Mesendoderm (in vitro differentiated cells): ENCODE measurements around the gene KCNAB1.
"Not testable (repeated sequence)": the region's sequence is repeated elsewhere in the genome, so short reads cannot be mapped to it uniquely, and the experiment has no call there.

Experiments used
- DNase-seq: peaks from one replicate; pipeline ENCODE4 v3.0.0; 2013
- H2AK5ac ChIP-seq: 2 replicates; pipeline ENCODE4 v1.6.1; 2013; ENCODE audit warnings: low read length, inconsistent platforms
- H2BK120ac ChIP-seq: 2 replicates; pipeline ENCODE4 v1.6.1; 2013; ENCODE audit warnings: low read depth, mild to moderate bottlenecking, low read length, moderate library complexity, mixed read lengths
- H2BK15ac ChIP-seq: replicated peaks from 2 replicates; pipeline ENCODE4 v1.6.1; 2013; ENCODE audit warnings: low read depth, mild to moderate bottlenecking, moderate library complexity
- H2BK5ac ChIP-seq: 2 replicates; pipeline ENCODE4 v1.6.1; 2013; ENCODE audit warnings: low read length, inconsistent platforms
- H3K18ac ChIP-seq: 2 replicates; pipeline ENCODE4 v1.6.1; 2013; ENCODE audit warnings: mild to moderate bottlenecking, low read length, mixed read lengths
- H3K23ac ChIP-seq: one replicate; pipeline ENCODE4 v1.6.1; 2013; ENCODE audit warnings: low read length
- H3K27ac ChIP-seq: 2 replicates; pipeline ENCODE4 v1.5.1; 2013; ENCODE audit warnings: low read depth, mild to moderate bottlenecking, inconsistent platforms, low read length, moderate library complexity
- H3K27me3 ChIP-seq: 2 replicates; pipeline ENCODE4 v1.6.1; 2013; ENCODE audit warnings: low read length, control low read depth, mild to moderate bottlenecking, inconsistent platforms; ENCODE audit not compliant: insufficient read depth, poor library complexity
- H3K36me3 ChIP-seq: 2 replicates; pipeline ENCODE4 v1.6.1; 2013; ENCODE audit warnings: low read length, inconsistent platforms; ENCODE audit not compliant: control insufficient read depth, insufficient read depth
- H3K4ac ChIP-seq: one replicate; pipeline ENCODE4 v1.6.1; 2013; ENCODE audit warnings: low read depth, mild to moderate bottlenecking, low read length, moderate library complexity
- H3K4me1 ChIP-seq: 2 replicates; pipeline ENCODE4 v1.6.1; 2013; ENCODE audit warnings: low read depth, low read length, inconsistent platforms; ENCODE audit not compliant: control insufficient read depth
- H3K4me2 ChIP-seq: 2 replicates; pipeline ENCODE4 v1.6.1; 2013; ENCODE audit warnings: low read length
- H3K4me3 ChIP-seq: 2 replicates; pipeline ENCODE4 v1.5.1; 2013; ENCODE audit warnings: mild to moderate bottlenecking, low read length
- H3K56ac ChIP-seq: one replicate; pipeline ENCODE4 v1.6.1; 2013; ENCODE audit warnings: low read length
- H3K79me1 ChIP-seq: 2 replicates; pipeline ENCODE4 v1.6.1; 2013; ENCODE audit warnings: low read length, inconsistent platforms
- H3K79me2 ChIP-seq: 2 replicates; pipeline ENCODE4 v1.6.1; 2013; ENCODE audit warnings: mild to moderate bottlenecking, low read length; ENCODE audit not compliant: control insufficient read depth, insufficient read depth
- H3K9ac ChIP-seq: 2 replicates; pipeline ENCODE4 v1.6.1; 2013; ENCODE audit warnings: low read length, inconsistent platforms
- H4K5ac ChIP-seq: one replicate; pipeline ENCODE4 v1.6.1; 2013; ENCODE audit warnings: low read length
- H4K8ac ChIP-seq: one replicate; pipeline ENCODE4 v1.6.1; 2013; ENCODE audit warnings: low read depth, mild to moderate bottlenecking, control low read depth, low read length, moderate library complexity
- WGBS: extraction: QIAGEN DNeasy Blood & Tissue Kit; methylation state at CpG from one replicate; pipeline ENCODE4 v1.1.7; 2013; ENCODE audit warnings: low lambda C conversion rate, missing lambda C conversion rate; ENCODE audit not compliant: insufficient coverage; ENCODE audit errors: extremely low coverage; 5-methylcytosine and 5-hydroxymethylcytosine counted together

The KCNAB1 gene

DNA sequence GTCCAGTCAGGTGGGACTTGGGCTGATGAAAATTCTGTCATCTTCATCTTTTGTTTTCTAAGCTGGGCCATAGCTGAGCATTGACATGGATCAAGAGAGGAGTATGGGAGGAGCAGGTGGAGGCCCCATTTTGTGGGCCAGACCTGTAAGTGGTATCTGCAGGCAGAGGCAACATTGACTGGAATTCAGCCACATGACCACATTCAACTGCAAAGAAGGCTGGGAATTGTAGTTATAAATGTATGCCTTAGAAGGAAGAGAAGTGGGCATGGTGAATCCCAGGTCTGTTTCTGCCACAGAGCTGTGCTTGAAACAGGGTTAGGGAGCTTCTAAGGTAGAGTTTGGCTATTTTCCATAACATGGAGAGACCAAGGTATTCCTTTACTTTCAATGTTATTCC, 11.4 kb downstream of the KCNAB1 start:
- Histone ChIP-seq H3K4me3 (no peak overlapping the region), H3K27me3 (no peaks in the 10 kb centered on the region), H2BK120ac (no peak overlapping the region), H3K9ac (no peak overlapping the region), H3K79me1 (no peaks in the 10 kb centered on the region), H2AK5ac (no peak overlapping the region), H3K36me3 (no peaks in the 10 kb centered on the region), H2BK15ac (no peak overlapping the region), H3K56ac (no peak overlapping the region), H3K18ac (no peak overlapping the region), H3K4me2 (no peak overlapping the region), H3K4ac (no peak overlapping the region), H3K27ac (no peak overlapping the region), H3K79me2 (no peaks in the 10 kb centered on the region), H2BK5ac (no peak overlapping the region), H4K5ac (no peak overlapping the region), H3K23ac (no peak overlapping the region), H4K8ac (no peak overlapping the region), H3K4me1 (no peaks in the 10 kb centered on the region)
- no peak for DNase-seq

DNA sequence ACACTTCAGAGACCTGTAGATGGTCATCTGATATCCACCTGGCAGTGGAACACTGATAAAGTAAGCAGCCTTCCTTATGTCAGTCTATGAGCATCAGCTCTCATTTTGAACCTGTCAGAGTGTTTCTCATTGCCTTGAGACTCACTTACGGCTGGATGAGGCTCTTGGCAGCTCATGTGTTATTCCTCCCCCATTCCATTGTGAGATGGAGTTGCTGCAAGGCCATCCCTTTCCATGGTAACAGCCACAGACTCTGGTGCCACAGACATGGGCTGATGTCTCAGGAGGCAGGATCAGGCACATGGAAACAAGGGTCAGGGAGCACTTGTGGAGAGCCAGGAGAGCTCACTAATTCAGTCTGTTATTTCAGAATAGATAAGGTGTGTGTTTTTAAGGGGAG, 11.9 kb downstream of the KCNAB1 start:
- Histone ChIP-seq H4K8ac (no peak overlapping the region), H3K36me3 (no peaks in the 10 kb centered on the region), H3K27me3 (no peaks in the 10 kb centered on the region), H3K27ac (no peak overlapping the region), H3K79me2 (no peaks in the 10 kb centered on the region), H3K79me1 (no peaks in the 10 kb centered on the region), H3K4me2 (no peak overlapping the region), H4K5ac (no peak overlapping the region), H2BK5ac (no peak overlapping the region), H2AK5ac (no peak overlapping the region), H2BK120ac (no peak overlapping the region), H3K18ac (no peak overlapping the region), H2BK15ac (no peak overlapping the region), H3K9ac (no peak overlapping the region), H3K4me3 (no peak overlapping the region), H3K4me1 (no peaks in the 10 kb centered on the region), H3K23ac (no peak overlapping the region), H3K56ac (no peak overlapping the region), H3K4ac (no peak overlapping the region)
- WGBS = no CpG with 5 or more reads among the region's 1 CpG
- DNase-seq = no peak

GRCh38 chr3:156133076-156133475, 12.7 kb downstream of the KCNAB1 start:
- Histone ChIP-seq H3K36me3 (no peaks in the 10 kb centered on the region), H2BK5ac (no peak overlapping the region), H3K27me3 (no peaks in the 10 kb centered on the region), H3K4me3 (no peak overlapping the region), H3K23ac (no peak overlapping the region), H3K79me2 (no peaks in the 10 kb centered on the region), H3K27ac (no peak overlapping the region), H3K4me1 (no peaks in the 10 kb centered on the region), H3K4ac (no peak overlapping the region), H3K79me1 (no peaks in the 10 kb centered on the region), H3K56ac (no peak overlapping the region), H3K4me2 (no peak overlapping the region), H3K18ac (no peak overlapping the region), H4K8ac (no peak overlapping the region), H2BK120ac (no peak overlapping the region), H4K5ac (no peak overlapping the region), H2BK15ac (no peak overlapping the region), H2AK5ac (no peak overlapping the region), H3K9ac (no peak overlapping the region)
- DNase-seq = no peak
- WGBS = no CpG with 5 or more reads among the region's 1 CpG

DNA sequence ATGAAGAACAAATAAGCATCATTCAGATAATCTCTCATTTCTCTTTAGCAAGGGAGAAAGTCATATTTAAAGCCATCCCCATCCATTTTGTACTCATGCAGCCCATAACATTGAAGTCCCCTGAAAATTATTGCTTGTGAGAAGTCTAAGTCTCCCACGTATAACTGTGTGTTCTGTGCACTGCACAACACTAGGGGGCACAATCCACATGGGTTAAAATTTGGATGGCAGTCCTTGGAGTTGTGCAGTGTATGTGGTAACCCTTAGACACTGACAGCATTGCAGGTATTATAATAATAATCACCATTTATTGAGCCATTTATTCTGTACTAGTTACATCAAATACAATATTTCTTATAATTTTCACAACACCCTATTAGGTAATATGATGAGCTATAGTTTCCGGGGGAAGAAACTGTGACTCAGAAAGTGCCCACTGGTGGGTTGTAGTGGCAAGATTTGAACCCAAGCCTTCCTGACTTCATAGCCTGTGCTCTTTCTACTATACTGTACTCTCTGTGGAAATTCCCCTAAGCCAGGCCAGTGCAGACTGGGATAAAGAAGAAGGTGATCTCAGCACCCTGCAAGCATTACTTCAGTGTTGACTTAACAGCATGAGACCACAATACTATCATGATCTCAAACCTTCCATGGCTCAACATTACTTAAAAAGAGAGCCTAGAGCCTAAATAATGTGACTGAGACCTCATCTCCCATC, 15.7 kb downstream of the KCNAB1 start:
- no peak overlapping the region for H3K23ac ChIP-seq
- no peaks in the 10 kb centered on the region for H3K36me3 ChIP-seq
- H2BK120ac ChIP-seq = no peak overlapping the region
- no peak overlapping the region for H3K4ac ChIP-seq
- no peaks in the 10 kb centered on the region for H3K79me1 ChIP-seq
- no peak overlapping the region for H3K4me3 ChIP-seq
- no peak overlapping the region for H4K5ac ChIP-seq
- H3K27ac ChIP-seq = no peak overlapping the region
- no peak overlapping the region for H2BK5ac ChIP-seq
- H4K8ac ChIP-seq = no peak overlapping the region
- no peaks in the 10 kb centered on the region for H3K27me3 ChIP-seq
- H3K4me1 ChIP-seq = no peaks in the 10 kb centered on the region
- no peak overlapping the region for H3K18ac ChIP-seq
- no peak overlapping the region for H3K9ac ChIP-seq
- no peak overlapping the region for H3K4me2 ChIP-seq
- H2AK5ac ChIP-seq = no peak overlapping the region
- no peak overlapping the region for H3K56ac ChIP-seq
- no CpG with 5 or more reads among the region's 2 CpGs for WGBS
- no peak overlapping the region for H2BK15ac ChIP-seq
- no peaks in the 10 kb centered on the region for H3K79me2 ChIP-seq
- DNase-seq = peak; percentile 10

DNA sequence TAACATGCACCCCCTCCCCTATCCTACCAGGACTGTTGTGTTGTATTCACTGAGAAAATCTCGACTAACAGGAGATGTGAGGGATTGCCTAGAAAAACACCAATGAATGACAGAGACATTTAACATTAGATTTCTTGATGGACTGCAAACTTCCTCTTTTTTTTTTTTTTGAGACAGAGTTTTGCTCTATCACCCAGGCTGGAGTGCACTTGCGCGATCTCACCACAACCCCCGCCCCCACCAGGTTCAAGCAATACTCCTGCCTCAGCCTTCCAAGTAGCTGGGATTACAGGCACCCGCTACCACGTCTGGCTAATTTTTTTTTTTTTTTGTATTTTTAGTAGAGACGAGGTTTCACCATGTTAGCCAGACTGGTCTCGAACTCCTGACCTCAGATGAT, 17.0 kb downstream of the KCNAB1 start:
- H4K5ac ChIP-seq, H2BK120ac ChIP-seq, DNase-seq, H3K4me2 ChIP-seq, H3K4me1 ChIP-seq, H3K27ac ChIP-seq, H3K18ac ChIP-seq, H3K9ac ChIP-seq, H2AK5ac ChIP-seq, H4K8ac ChIP-seq, H3K56ac ChIP-seq, H3K4me3 ChIP-seq, H3K23ac ChIP-seq, H3K79me1 ChIP-seq, H2BK5ac ChIP-seq, H2BK15ac ChIP-seq, H3K27me3 ChIP-seq, H3K36me3 ChIP-seq, H3K79me2 ChIP-seq, H3K4ac ChIP-seq: not testable (repeated sequence)
- WGBS = no CpG with 5 or more reads among the region's 8 CpGs

DNA sequence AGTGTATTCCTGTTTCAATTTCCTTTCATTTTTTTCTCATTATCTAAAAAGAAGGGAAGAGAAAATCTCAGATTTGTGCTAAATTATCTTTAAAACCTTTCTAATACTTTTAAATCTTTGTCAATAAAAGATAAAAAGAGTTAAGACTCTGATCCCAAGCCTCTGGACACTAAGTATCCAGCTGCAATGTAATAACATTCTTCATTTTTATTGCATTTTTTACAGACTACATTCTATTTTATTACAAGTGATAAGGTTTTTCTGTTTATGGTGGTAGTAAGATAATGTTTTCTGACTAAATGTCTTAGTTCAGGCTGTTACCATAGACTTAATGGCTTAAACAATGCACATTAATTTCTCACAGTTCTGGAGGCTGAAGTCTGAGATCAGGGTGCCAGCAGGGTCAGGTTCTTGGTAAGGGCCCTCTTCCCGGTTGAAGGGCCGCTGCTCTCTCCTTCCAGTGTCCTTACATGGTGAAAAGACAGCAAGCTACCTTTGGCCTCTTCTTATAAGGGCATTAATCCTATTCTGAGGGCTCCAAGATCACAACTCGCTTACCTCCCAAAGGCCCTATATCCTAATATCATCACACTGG, 19.7 kb downstream of the KCNAB1 start:
- H2AK5ac ChIP-seq = no peak overlapping the region
- no peak overlapping the region for H3K4me3 ChIP-seq
- H3K9ac ChIP-seq = no peak overlapping the region
- H4K8ac ChIP-seq = no peak overlapping the region
- no peak overlapping the region for H3K4me2 ChIP-seq
- H3K79me1 ChIP-seq = no peaks in the 10 kb centered on the region
- no peaks in the 10 kb centered on the region for H3K36me3 ChIP-seq
- no peak overlapping the region for H3K23ac ChIP-seq
- no peak overlapping the region for H3K18ac ChIP-seq
- H3K56ac ChIP-seq = no peak overlapping the region
- H2BK120ac ChIP-seq = no peak overlapping the region
- H3K4me1 ChIP-seq = no peaks in the 10 kb centered on the region
- DNase-seq = no peak
- WGBS = no CpG with 5 or more reads among the region's 3 CpGs
- H3K79me2 ChIP-seq = no peaks in the 10 kb centered on the region
- no peak overlapping the region for H3K4ac ChIP-seq
- H4K5ac ChIP-seq = no peak overlapping the region
- H2BK5ac ChIP-seq = no peak overlapping the region
- no peak overlapping the region for H2BK15ac ChIP-seq
- no peaks in the 10 kb centered on the region for H3K27me3 ChIP-seq
- H3K27ac ChIP-seq = no peak overlapping the region
